HCT116 (cell line): Measurements from ENCODE around the gene NTRK3. TPM values are rescaled to one million over a fixed set of nuclear protein-coding genes. Genes with fewer than 3 reads are reported as not detected.

Source experiments
- ATAC-seq: fragments of 200-7000 bp; cut with Tn5 transposase; 2 replicates; pipeline ENCODE4 v1.9.1; 2020; ENCODE audit warnings: mild to moderate bottlenecking, moderate library complexity
- BruUV-seq: library from RNA; stranded (reverse); fragments of 400-500 nt; replicated peaks from 2 replicates; lab custom pipeline; 2021; lab: Mats Ljungman, UMichigan
- CTCF ChIA-PET: fragments of 300-600 bp; sonication (Branson Sonifier 250); formaldehyde crosslinking; loops from one replicate; lab custom pipeline; 2021; ENCODE audit warnings: antibody characterized with exemption; lab: Charles Lee
- POLR2A ChIA-PET: fragments of 300-600, 350-600 bp; sonication (Branson Sonifier 250); formaldehyde crosslinking; loops from one replicate; lab custom pipeline; 2021; ENCODE audit warnings: antibody characterized with exemption; lab: Charles Lee
- RAD21 ChIA-PET, 2 experiments: fragments of 300-600 bp; sonication (Branson Sonifier 250); formaldehyde crosslinking; loops; one replicate each; lab custom pipeline; 2023; ENCODE audit warnings: low total read pairs in 2 of 2; ENCODE audit not compliant: uncharacterized antibody in 2 of 2, unreplicated experiment in 2 of 2, low non-redundant PET in 1 of 2; lab: Charles Lee
- DNase-seq: peaks from one replicate; pipeline ENCODE4 v3.0.0-alpha.2; 2010; ENCODE audit warnings: low read depth, low spot score
- H2AFZ ChIP-seq: fragments of 200-600 bp; shearing (Covaris generic), sonication (generic); 2 replicates; pipeline ENCODE4 v1.6.1; 2017; ENCODE audit warnings: low read depth, mixed run types, mixed read lengths, antibody characterized with exemption, low read length; ENCODE audit not compliant: poor library complexity, severe bottlenecking
- H3K27ac ChIP-seq: 2 replicates; pipeline ENCODE4 v1.5.1; 2012; ENCODE audit warnings: low read depth, low read length
- H3K27me3 ChIP-seq: fragments of 200-600 bp; sonication (generic); 2 replicates; pipeline ENCODE4 v1.6.1; 2016; ENCODE audit warnings: mixed run types, low read length, mixed read lengths; ENCODE audit not compliant: insufficient read depth
- H3K36me3 ChIP-seq, 2 experiments: fragments of 200-500 bp in 1 of 2; fragments of 200-600 bp in 1 of 2; sonication (Bioruptor generic) in 1 of 2; sonication (generic) in 1 of 2; 2 replicates each; pipeline versions ENCODE4 v1.5.1 to v1.6.1; 2014 to 2016; ENCODE audit warnings: low read length in 2 of 2, inconsistent platforms in 1 of 2, mixed read lengths in 1 of 2, mixed run types in 1 of 2; ENCODE audit not compliant: insufficient read depth in 2 of 2, control insufficient read depth in 1 of 2
- H3K4me1 ChIP-seq, 2 experiments: fragments of 200-600 bp in 1 of 2; sonication (generic) in 1 of 2; 2 replicates each; pipeline versions ENCODE4 v1.5.1 to v1.6.1; 2012 to 2017; ENCODE audit warnings: low read length in 2 of 2, inconsistent platforms in 1 of 2, mild to moderate bottlenecking in 1 of 2, mixed read lengths in 1 of 2, mixed run types in 1 of 2, moderate library complexity in 1 of 2; ENCODE audit not compliant: insufficient read depth in 2 of 2, control insufficient read depth in 1 of 2
- H3K4me2 ChIP-seq: fragments of 200-600 bp; sonication (generic); 2 replicates; pipeline ENCODE4 v1.6.1; 2017; ENCODE audit warnings: mixed run types, low read length, mixed read lengths
- H3K4me3 ChIP-seq, 2 experiments: fragments of 200-600 bp in 1 of 2; sonication (generic) in 1 of 2; replicated peaks in 1 of 2; 2 replicates each; pipeline ENCODE4 v1.5.1; 2011 to 2016; ENCODE audit warnings: low read length in 2 of 2, control low read depth in 1 of 2, low read depth in 1 of 2, mild to moderate bottlenecking in 1 of 2, mixed read lengths in 1 of 2, mixed run types in 1 of 2
- H3K79me2 ChIP-seq: fragments of 200-600 bp; sonication (generic); 2 replicates; pipeline ENCODE4 v1.6.1; 2017; ENCODE audit warnings: mild to moderate bottlenecking, mixed run types, low read length, moderate library complexity, mixed read lengths; ENCODE audit not compliant: insufficient read depth
- H3K9ac ChIP-seq: fragments of 200-600 bp; sonication (generic); 2 replicates; pipeline ENCODE4 v1.6.1; 2016; ENCODE audit warnings: low read length, mixed read lengths
- H3K9me2 ChIP-seq: fragments of 200-600 bp; sonication (generic), shearing (Covaris generic); 2 replicates; pipeline ENCODE4 v1.6.1; 2017; ENCODE audit warnings: mixed run types, mild to moderate bottlenecking, moderate library complexity; ENCODE audit not compliant: insufficient read depth
- H3K9me3 ChIP-seq, 2 experiments: fragments of 200-500 bp in 1 of 2; fragments of 200-600 bp in 1 of 2; sonication (Bioruptor generic) in 1 of 2; sonication (generic) in 1 of 2; 2 replicates each; pipeline ENCODE4 v1.6.1; 2014 to 2017; ENCODE audit warnings: low read length in 2 of 2, mixed read lengths in 2 of 2, inconsistent platforms in 1 of 2, low read depth in 1 of 2, mild to moderate bottlenecking in 1 of 2, mixed run types in 1 of 2, moderate library complexity in 1 of 2; ENCODE audit not compliant: control insufficient read depth in 1 of 2, insufficient read depth in 1 of 2
- H4K20me1 ChIP-seq: fragments of 200-600 bp; sonication (generic), shearing (Covaris generic); 2 replicates; pipeline ENCODE4 v1.6.1; 2017; ENCODE audit warnings: mixed run types, mild to moderate bottlenecking, moderate library complexity; ENCODE audit not compliant: insufficient read depth
- CBX3 ChIP-seq: IDR thresholded peaks from 2 replicates; pipeline ENCODE4 v1.6.1; 2012; ENCODE audit warnings: low read depth
- CEBPB ChIP-seq: IDR thresholded peaks from 2 replicates; pipeline ENCODE4 v1.6.1; 2012; ENCODE audit warnings: low read depth
- EGR1 ChIP-seq: IDR thresholded peaks from 2 replicates; pipeline ENCODE4 v1.6.1; 2012; ENCODE audit warnings: low read depth
- ELF1 ChIP-seq: IDR thresholded peaks from 2 replicates; pipeline ENCODE4 v1.6.1; 2012; ENCODE audit warnings: low read depth, borderline replicate concordance
- EZH2 ChIP-seq: fragments of 200-600 bp; sonication (generic); IDR thresholded peaks from 2 replicates; pipeline ENCODE4 v1.6.1; 2017; ENCODE audit warnings: antibody characterized with exemption, mixed run types
- EZH2phosphoT487 ChIP-seq: fragments of 200-600 bp; IDR thresholded peaks from 2 replicates; pipeline ENCODE4 v1.6.1; 2018; ENCODE audit warnings: antibody characterized with exemption, borderline replicate concordance
- FOSL1 ChIP-seq: IDR thresholded peaks from 2 replicates; pipeline ENCODE4 v1.6.1; 2012; ENCODE audit warnings: low read depth
- JUND ChIP-seq: IDR thresholded peaks from 2 replicates; pipeline ENCODE4 v1.6.1; 2012
- MAX ChIP-seq: IDR thresholded peaks from 2 replicates; pipeline ENCODE4 v1.6.1; 2012
- POLR2A ChIP-seq: IDR thresholded peaks from 2 replicates; pipeline ENCODE4 v1.7.0; 2011; ENCODE audit warnings: borderline replicate concordance; ENCODE audit not compliant: insufficient read depth, insufficient read length; ENCODE audit errors: extremely low read depth
- POLR2AphosphoS5 ChIP-seq: IDR thresholded peaks from 2 replicates; pipeline ENCODE4 v1.6.1; 2011; ENCODE audit warnings: mild to moderate bottlenecking, low read depth, low read length, moderate library complexity
- RAD21 ChIP-seq: IDR thresholded peaks from 2 replicates; pipeline ENCODE4 v1.6.1; 2012; ENCODE audit warnings: low read depth, mild to moderate bottlenecking
- REST ChIP-seq: IDR thresholded peaks from 2 replicates; pipeline ENCODE4 v1.6.1; 2012; ENCODE audit warnings: low read depth
- SP1 ChIP-seq: IDR thresholded peaks from 2 replicates; pipeline ENCODE4 v1.6.1; 2012; ENCODE audit warnings: low read depth
- SRF ChIP-seq: IDR thresholded peaks from 2 replicates; pipeline ENCODE4 v1.6.1; 2012; ENCODE audit warnings: low read depth
- YY1 ChIP-seq: IDR thresholded peaks from 2 replicates; pipeline ENCODE4 v1.6.1; 2011; ENCODE audit warnings: low read length, low read depth, moderate library complexity, mild to moderate bottlenecking; ENCODE audit not compliant: insufficient replicate concordance; ENCODE audit errors: extremely low read depth
- ZFX ChIP-seq: fragments of 450-650 bp; IDR thresholded peaks from 2 replicates; pipeline ENCODE4 v1.6.1; 2017
- ZNF274 ChIP-seq: fragments of 200-500 bp; sonication (Bioruptor generic); IDR thresholded peaks from 2 replicates; pipeline ENCODE4 v1.6.1; 2014; ENCODE audit warnings: mild to moderate bottlenecking, low read depth, low read length, inconsistent platforms
- intact Hi-C: fragments of 100-400 bp; cut with micrococcal nuclease; formaldehyde crosslinking; loops from 2 replicates; pipeline ENCODE4 v1.10.0; 2022
- total RNA-seq: library from RNA; stranded (reverse); gene quantifications from one replicate; pipeline ENCODE4 v1.2.1, GENCODE V29; 2021; ENCODE audit not compliant: unreplicated experiment
- TF ChIP-seq, protein P1 (sequence below): IDR thresholded peaks from 2 replicates; pipeline ENCODE4 v1.6.1; 2011; ENCODE audit warnings: mild to moderate bottlenecking, low read length, moderate library complexity; ENCODE audit not compliant: insufficient replicate concordance; ENCODE audit errors: extremely low read depth

Gene NTRK3
- total RNA-seq, 1 experiment from 2014 or later = not detected

DNA sequence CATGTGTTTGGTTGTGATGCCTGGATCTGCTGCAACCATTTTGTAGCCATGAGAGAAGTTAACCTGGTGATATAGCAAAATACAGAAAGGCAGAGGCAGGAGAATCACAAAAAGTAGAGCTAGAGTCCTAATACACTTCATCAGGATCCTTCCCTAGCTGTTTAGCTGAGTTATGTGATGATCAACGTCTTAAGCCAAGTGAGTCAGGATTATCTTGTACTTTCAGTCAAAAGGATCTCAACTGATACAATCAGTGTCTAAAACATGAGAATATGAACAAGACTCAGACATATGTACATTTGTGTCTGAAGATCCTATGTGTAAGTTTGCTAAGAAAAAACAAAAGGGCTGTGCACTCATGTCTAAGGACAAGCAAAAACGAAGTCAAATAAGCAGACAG lies 236.9 kb downstream of the NTRK3 start:
- H3K4me3 ChIP-seq = no peak overlapping the region
- no TSS peak for BruUV-seq
- intact Hi-C loops = no loop called here
- H3K36me3 ChIP-seq = no peaks in the 10 kb centered on the region
- H4K20me1 ChIP-seq = no peaks in the 10 kb centered on the region
- ATAC-seq = no peak
- no peaks in the 10 kb centered on the region for H3K9me2 ChIP-seq
- no peaks in the 10 kb centered on the region for H3K27me3 ChIP-seq
- TF ChIP-seq YY1 (no peak), MAX (no peak), RAD21 (no peak), CBX3 (no peak), SRF (no peak), SP1 (no peak), POLR2A (no peak), REST (no peak), FOSL1 (no peak), JUND (no peak), ZNF274 (no peak), CEBPB (no peak), POLR2AphosphoS5 (no peak), EZH2phosphoT487 (no peak), ELF1 (no peak), EZH2 (no peak), ZFX (no peak), EGR1 (no peak)
- TF ChIP-seq, protein P1, sequence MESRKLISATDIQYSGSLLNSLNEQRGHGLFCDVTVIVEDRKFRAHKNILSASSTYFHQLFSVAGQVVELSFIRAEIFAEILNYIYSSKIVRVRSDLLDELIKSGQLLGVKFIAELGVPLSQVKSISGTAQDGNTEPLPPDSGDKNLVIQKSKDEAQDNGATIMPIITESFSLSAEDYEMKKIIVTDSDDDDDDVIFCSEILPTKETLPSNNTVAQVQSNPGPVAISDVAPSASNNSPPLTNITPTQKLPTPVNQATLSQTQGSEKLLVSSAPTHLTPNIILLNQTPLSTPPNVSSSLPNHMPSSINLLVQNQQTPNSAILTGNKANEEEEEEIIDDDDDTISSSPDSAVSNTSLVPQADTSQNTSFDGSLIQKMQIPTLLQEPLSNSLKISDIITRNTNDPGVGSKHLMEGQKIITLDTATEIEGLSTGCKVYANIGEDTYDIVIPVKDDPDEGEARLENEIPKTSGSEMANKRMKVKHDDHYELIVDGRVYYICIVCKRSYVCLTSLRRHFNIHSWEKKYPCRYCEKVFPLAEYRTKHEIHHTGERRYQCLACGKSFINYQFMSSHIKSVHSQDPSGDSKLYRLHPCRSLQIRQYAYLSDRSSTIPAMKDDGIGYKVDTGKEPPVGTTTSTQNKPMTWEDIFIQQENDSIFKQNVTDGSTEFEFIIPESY = no peak
- H3K9ac ChIP-seq = no peak overlapping the region
- CTCF ChIA-PET = no interaction called here
- POLR2A ChIA-PET = no interaction called here
- H3K4me2 ChIP-seq = no peak overlapping the region
- no peaks in the 10 kb centered on the region for H3K79me2 ChIP-seq
- no peak for DNase-seq
- RAD21 ChIA-PET = no interaction called here
- no peak overlapping the region for H3K27ac ChIP-seq
- H2AFZ ChIP-seq = no peak overlapping the region
- H3K9me3 ChIP-seq = no peaks in the 10 kb centered on the region; a peak in 1 of 4 replicates
- H3K4me1 ChIP-seq = no peaks in the 10 kb centered on the region
